GM21786 (cell line): ENCODE results near the gene IPO9.
A peak's percentile ranks its signal among the peaks of the same experiment; 100 is the strongest.

Experiments used
- ATAC-seq: cut with Tn5 transposase; IDR thresholded peaks from one replicate; pipeline ENCODE4 v1.9.1; 2021; ENCODE audit not compliant: unreplicated experiment

Gene IPO9

DNA sequence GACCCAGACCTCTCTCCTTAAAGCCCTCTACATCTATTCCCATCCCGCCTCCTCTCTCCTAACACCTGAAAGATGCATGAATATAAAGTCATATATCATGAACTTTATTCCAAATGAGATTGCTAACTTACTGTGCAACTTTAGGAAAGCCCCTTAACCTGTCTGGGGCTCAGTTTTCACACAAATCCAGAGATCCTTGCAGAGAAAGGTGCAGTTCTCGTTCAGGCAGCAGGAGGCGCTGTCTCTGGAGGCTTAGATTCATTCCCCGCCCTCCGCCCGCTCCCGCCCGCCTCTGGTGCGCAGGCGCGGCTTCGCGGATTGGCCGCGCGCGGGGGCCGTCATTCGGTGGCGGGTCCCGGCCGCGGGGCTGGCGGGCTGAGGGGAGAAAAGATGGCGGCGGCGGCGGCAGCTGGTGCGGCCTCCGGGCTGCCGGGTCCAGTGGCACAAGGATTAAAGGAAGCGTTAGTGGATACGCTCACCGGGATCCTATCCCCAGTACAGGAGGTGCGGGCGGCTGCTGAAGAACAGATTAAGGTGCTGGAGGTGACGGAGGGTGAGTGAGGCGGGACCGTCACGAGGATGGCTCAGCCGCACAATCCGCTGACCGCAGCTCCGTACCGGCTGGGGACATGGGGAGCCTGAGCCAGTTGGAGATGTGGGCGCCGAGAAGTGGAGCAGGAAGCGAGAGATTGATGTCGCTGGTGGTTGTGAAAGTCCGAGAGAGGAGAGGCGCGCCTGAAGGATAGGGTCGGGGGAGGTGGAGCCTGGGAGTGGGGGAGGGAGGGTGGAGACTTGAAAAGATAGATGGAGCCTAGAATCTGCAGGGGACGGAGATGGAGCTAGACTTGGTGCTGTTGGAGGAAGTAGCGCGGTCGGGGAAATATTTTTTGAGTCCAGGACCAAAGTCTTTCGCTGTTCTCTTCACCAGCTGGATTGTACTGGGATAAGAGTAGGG, at the start of gene IPO9:
Gene IPO9 (plus strand): TSS at position 338 of the 955 bp plus-strand sequence. CDS start 53 bp downstream, at position 391.
- peak; percentile 87 for ATAC-seq

- no peak for ATAC-seq
Observed at GRCh38 chr1:201779351-201779880, 49.5 kb upstream of the IPO9 start.

- no peak for ATAC-seq
Observed at GRCh38 chr1:201780952-201781351, 48.0 kb upstream of the IPO9 start.

GRCh38 chr1:201781437-201781836, 47.5 kb upstream of the IPO9 start:
- ATAC-seq, result no peak

GRCh38 chr1:201782353-201782752, 46.6 kb upstream of the IPO9 start:
- no peak for ATAC-seq

GRCh38 chr1:201783058-201783457, 45.9 kb upstream of the IPO9 start:
- ATAC-seq, result no peak

- ATAC-seq, result no peak
Observed at GRCh38 chr1:201783572-201783971, 45.4 kb upstream of the IPO9 start.

GRCh38 chr1:201785291-201785690, 43.7 kb upstream of the IPO9 start:
- no peak for ATAC-seq

- ATAC-seq, result no peak
Observed at GRCh38 chr1:201786824-201787223, 42.1 kb upstream of the IPO9 start.

- ATAC-seq, result no peak
Observed at GRCh38 chr1:201788296-201788695, 40.7 kb upstream of the IPO9 start.

DNA sequence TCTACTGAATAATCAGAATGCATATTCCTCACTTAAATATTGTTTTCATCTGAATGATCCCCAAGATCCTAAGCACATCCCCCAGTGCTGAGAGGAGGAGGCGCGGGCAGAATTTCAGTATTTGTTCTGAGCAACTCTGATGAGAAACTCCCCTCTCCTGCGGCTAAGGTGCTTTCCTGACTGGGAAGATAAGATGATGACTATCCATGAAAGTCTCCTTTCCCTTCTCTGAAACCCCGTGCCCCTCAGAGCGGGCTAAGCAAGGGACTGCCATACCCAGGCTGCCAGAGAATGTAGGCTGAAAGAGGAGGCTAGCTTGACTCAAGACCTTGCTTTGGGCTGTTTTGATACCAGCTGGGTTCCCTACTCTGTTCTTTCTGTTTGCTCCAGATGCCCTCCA, 39.7 kb upstream of the IPO9 start:
- no peak for ATAC-seq

DNA sequence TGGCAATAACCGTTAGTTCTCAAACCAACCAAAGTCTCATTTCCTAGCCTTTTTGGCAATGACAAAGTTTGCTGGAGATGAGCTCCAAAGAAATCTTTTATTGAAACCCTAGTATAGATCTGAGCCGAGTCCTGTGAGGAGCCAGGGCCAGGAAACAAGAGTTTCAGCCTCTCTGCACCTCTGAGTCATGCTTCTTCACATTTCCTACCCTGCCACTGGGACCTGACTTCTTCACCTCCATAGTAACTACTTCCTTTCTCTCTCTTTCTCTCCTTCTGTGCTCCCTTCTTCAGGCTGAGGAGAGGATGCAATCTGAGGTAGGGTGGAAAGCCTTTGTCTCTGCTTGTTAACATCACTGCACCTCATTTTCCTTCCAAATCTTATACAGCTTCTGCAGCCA, 38.7 kb upstream of the IPO9 start:
- ATAC-seq, result no peak

- no peak for ATAC-seq
Observed at GRCh38 chr1:201791051-201791778, 37.7 kb upstream of the IPO9 start.

DNA sequence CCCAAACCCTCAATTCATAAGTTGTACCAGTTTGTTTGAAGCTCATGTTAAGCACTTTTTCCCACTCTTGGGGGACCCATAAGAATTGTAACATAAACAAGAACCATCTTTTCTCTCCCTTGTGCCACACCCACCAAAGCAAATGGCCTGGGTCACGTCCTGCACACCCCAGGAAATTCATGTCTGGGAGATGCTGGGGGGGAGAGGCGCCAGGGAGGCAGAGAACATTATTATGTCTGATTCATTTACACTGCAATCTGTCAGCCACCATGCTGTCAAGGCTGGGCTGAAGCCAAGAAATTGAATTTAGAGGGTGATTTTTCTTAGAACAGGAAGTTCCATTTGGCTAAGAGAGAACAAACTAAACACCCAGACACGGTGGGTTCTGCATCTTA, 37.2 kb upstream of the IPO9 start:
- ATAC-seq, result no peak

GRCh38 chr1:201792534-201793305, 36.2 kb upstream of the IPO9 start:
- ATAC-seq, result peak; percentile 45

GRCh38 chr1:201793306-201793925, 35.5 kb upstream of the IPO9 start:
- no peak for ATAC-seq

GRCh38 chr1:201795066-201795465, 33.9 kb upstream of the IPO9 start:
- no peak for ATAC-seq

DNA sequence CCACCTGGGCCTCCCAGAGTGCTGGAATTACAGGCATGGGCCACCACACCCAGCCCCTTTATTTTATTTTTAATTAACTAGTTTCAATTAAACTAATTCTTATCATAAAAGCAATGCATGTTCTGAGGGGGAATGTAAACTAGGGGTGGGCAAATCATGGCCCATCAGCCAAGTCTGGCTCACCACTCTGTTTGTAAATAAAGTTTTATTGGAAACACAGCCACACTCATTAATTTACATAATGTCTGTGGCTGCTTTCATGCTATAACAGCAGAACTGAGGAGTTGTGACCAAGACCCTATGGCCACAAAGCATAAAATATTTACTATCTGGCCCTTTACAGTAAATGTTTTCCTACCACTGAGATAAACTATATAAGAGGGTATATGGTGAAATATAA, 28.7 kb upstream of the IPO9 start:
- ATAC-seq, result no peak

DNA sequence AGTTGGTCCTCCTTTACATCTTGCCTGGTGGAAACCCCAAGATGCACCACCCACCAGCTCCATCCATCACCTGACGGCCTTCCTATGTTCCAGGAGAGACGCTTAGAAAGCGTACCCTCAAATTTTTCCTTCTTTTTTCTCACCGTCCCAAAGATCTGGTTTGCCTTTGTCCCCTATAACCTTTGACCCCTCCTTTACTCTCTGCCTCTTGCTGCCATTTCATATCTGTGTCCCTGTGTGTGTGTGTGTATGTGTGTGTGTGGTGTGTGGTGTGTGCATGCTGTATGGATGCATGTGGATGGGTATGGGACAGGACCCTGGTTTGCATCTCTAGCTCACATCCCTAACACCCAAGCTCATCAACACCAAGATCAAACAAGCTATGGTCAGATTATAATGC, 22.2 kb upstream of the IPO9 start:
- no peak for ATAC-seq

- ATAC-seq, result no peak
Observed at GRCh38 chr1:201807958-201808632, 20.9 kb upstream of the IPO9 start.
